ENCODE results near the gene ZNF282.

Gene ZNF282

GRCh38 chr7:149195180-149196150 lies at the start of gene ZNF282:
ZNF282 (plus strand) TSS chr7:149195546; CDS start chr7:149195590, 44 bp downstream.
- H3K9ac ChIP-seq (ENCODE audit: low read depth, low read length): peak within 1 kb of the TSS; percentile 80
- no peaks in the 10 kb centered on the region for H3K9me3 ChIP-seq (ENCODE audit: control insufficient read depth, insufficient read depth, low read length)
- peaks cover 17% of the 10 kb centered on the region; the same call in 1 of the 2 replicates for H3K36me3 ChIP-seq (ENCODE audit: insufficient read depth, low read length)
- H3K4me1 ChIP-seq (ENCODE audit: insufficient read depth, low read length): no peaks in the 10 kb centered on the region; the same call in 1 of the 2 replicates

GRCh38 chr7:149147072-149147751 lies 48.1 kb upstream of the ZNF282 start, which contains the start of gene ZNF398:
ZNF398 (plus strand) TSS chr7:149147453; CDS start chr7:149147743, 290 bp downstream.
- H3K9ac ChIP-seq (ENCODE audit: low read depth, low read length): peak within 1 kb of the TSS; percentile 99
- H3K4me1 ChIP-seq (ENCODE audit: insufficient read depth, low read length): peaks cover 28% of the 10 kb centered on the region
- H3K9me3 ChIP-seq (ENCODE audit: control insufficient read depth, insufficient read depth, low read length): no peaks in the 10 kb centered on the region
- peaks cover 11% of the 10 kb centered on the region; the same call in 1 of the 2 replicates for H3K36me3 ChIP-seq (ENCODE audit: insufficient read depth, low read length)

- peak overlapping the region; percentile 99 for H3K9ac ChIP-seq (ENCODE audit: low read depth, low read length)
- H3K4me1 ChIP-seq (ENCODE audit: insufficient read depth, low read length): peaks cover 28% of the 10 kb centered on the region
- no peaks in the 10 kb centered on the region for H3K9me3 ChIP-seq (ENCODE audit: control insufficient read depth, insufficient read depth, low read length)
- peaks cover 17% of the 10 kb centered on the region; the same call in 1 of the 2 replicates for H3K36me3 ChIP-seq (ENCODE audit: insufficient read depth, low read length)
Measured at GRCh38 chr7:149147752-149148653, 47.3 kb upstream of the ZNF282 start.

GRCh38 chr7:149150981-149151380 lies 44.4 kb upstream of the ZNF282 start:
- Histone ChIP-seq H3K9ac (ENCODE audit: low read depth, low read length) (no peak overlapping the region), H3K9me3 (ENCODE audit: control insufficient read depth, insufficient read depth, low read length) (no peaks in the 10 kb centered on the region), H3K36me3 (ENCODE audit: insufficient read depth, low read length) (peaks cover 42% of the 10 kb centered on the region), H3K4me1 (ENCODE audit: insufficient read depth, low read length) (peaks cover 18% of the 10 kb centered on the region)

- peaks cover 18% of the 10 kb centered on the region for H3K4me1 ChIP-seq (ENCODE audit: insufficient read depth, low read length)
- peaks cover 47% of the 10 kb centered on the region for H3K36me3 ChIP-seq (ENCODE audit: insufficient read depth, low read length)
- no peak overlapping the region for H3K9ac ChIP-seq (ENCODE audit: low read depth, low read length)
- H3K9me3 ChIP-seq (ENCODE audit: control insufficient read depth, insufficient read depth, low read length): no peaks in the 10 kb centered on the region
Measured at GRCh38 chr7:149153346-149153745, 42.0 kb upstream of the ZNF282 start.

- Histone ChIP-seq H3K36me3 (ENCODE audit: insufficient read depth, low read length) (peaks cover 51% of the 10 kb centered on the region), H3K9ac (ENCODE audit: low read depth, low read length) (no peak overlapping the region), H3K4me1 (ENCODE audit: insufficient read depth, low read length) (peaks cover 18% of the 10 kb centered on the region), H3K9me3 (ENCODE audit: control insufficient read depth, insufficient read depth, low read length) (no peaks in the 10 kb centered on the region)
Measured at GRCh38 chr7:149154056-149154455, 41.3 kb upstream of the ZNF282 start.

- Histone ChIP-seq H3K36me3 (ENCODE audit: insufficient read depth, low read length) (peaks cover 46% of the 10 kb centered on the region), H3K9ac (ENCODE audit: low read depth, low read length) (no peak overlapping the region), H3K9me3 (ENCODE audit: control insufficient read depth, insufficient read depth, low read length) (no peaks in the 10 kb centered on the region), H3K4me1 (ENCODE audit: insufficient read depth, low read length) (no peaks in the 10 kb centered on the region)
Measured at GRCh38 chr7:149156898-149157297, 38.4 kb upstream of the ZNF282 start.

GRCh38 chr7:149161241-149161848 lies 34.0 kb upstream of the ZNF282 start:
- Histone ChIP-seq H3K36me3 (ENCODE audit: insufficient read depth, low read length) (peaks cover 43% of the 10 kb centered on the region), H3K4me1 (ENCODE audit: insufficient read depth, low read length) (no peaks in the 10 kb centered on the region), H3K9ac (ENCODE audit: low read depth, low read length) (no peak overlapping the region)

GRCh38 chr7:149166142-149166541 lies 29.2 kb upstream of the ZNF282 start:
- H3K9ac ChIP-seq (ENCODE audit: low read depth, low read length): no peak overlapping the region
- no peaks in the 10 kb centered on the region for H3K4me1 ChIP-seq (ENCODE audit: insufficient read depth, low read length)
- peaks cover 52% of the 10 kb centered on the region for H3K36me3 ChIP-seq (ENCODE audit: insufficient read depth, low read length)
- H3K9me3 ChIP-seq (ENCODE audit: control insufficient read depth, insufficient read depth, low read length): no peaks in the 10 kb centered on the region

More at GRCh38 chr7:149161241-149161848, 34.0 kb upstream of the ZNF282 start:
- no peaks in the 10 kb centered on the region for H3K9me3 ChIP-seq (ENCODE audit: control insufficient read depth, insufficient read depth, low read length)

- Histone ChIP-seq H3K9me3 (ENCODE audit: control insufficient read depth, insufficient read depth, low read length) (no peaks in the 10 kb centered on the region), H3K9ac (ENCODE audit: low read depth, low read length) (no peak overlapping the region), H3K36me3 (ENCODE audit: insufficient read depth, low read length) (peaks cover 55% of the 10 kb centered on the region), H3K4me1 (ENCODE audit: insufficient read depth, low read length) (no peaks in the 10 kb centered on the region)
Measured at GRCh38 chr7:149166630-149167352, 28.6 kb upstream of the ZNF282 start.

- H3K9ac ChIP-seq (ENCODE audit: low read depth, low read length): no peak overlapping the region
- peaks cover 55% of the 10 kb centered on the region for H3K36me3 ChIP-seq (ENCODE audit: insufficient read depth, low read length)
Measured at GRCh38 chr7:149171892-149172533, 23.3 kb upstream of the ZNF282 start.

GRCh38 chr7:149172534-149172920 lies 22.8 kb upstream of the ZNF282 start:
- Histone ChIP-seq H3K36me3 (ENCODE audit: insufficient read depth, low read length) (peaks cover 56% of the 10 kb centered on the region), H3K9ac (ENCODE audit: low read depth, low read length) (no peak overlapping the region), H3K9me3 (ENCODE audit: control insufficient read depth, insufficient read depth, low read length) (no peaks in the 10 kb centered on the region), H3K4me1 (ENCODE audit: insufficient read depth, low read length) (no peaks in the 10 kb centered on the region)

More at GRCh38 chr7:149171892-149172533, 23.3 kb upstream of the ZNF282 start:
- Histone ChIP-seq H3K9me3 (ENCODE audit: control insufficient read depth, insufficient read depth, low read length) (no peaks in the 10 kb centered on the region), H3K4me1 (ENCODE audit: insufficient read depth, low read length) (no peaks in the 10 kb centered on the region)

Data from ES-I3 (cell line).